GM21390 (cell line): ENCODE measurements around the gene C3orf22.

Source experiments
- ATAC-seq: cut with Tn5 transposase; IDR thresholded peaks from one replicate; pipeline ENCODE4 v1.9.1; 2021; ENCODE audit not compliant: unreplicated experiment

The C3orf22 gene

GRCh38 chr3:126557415-126557745 lies 1.4 kb downstream of the C3orf22 start:
- ATAC-seq, result no peak

- ATAC-seq, result no peak
Measured at GRCh38 chr3:126556637-126557414, 1.9 kb downstream of the C3orf22 start.

- ATAC-seq, result no peak
Measured at GRCh38 chr3:126555795-126556636, 2.7 kb downstream of the C3orf22 start.

- ATAC-seq, result no peak
Measured at GRCh38 chr3:126554560-126555525, 3.9 kb downstream of the C3orf22 start.

- no peak for ATAC-seq
Measured at GRCh38 chr3:126553284-126554084, 5.2 kb downstream of the C3orf22 start.

GRCh38 chr3:126552688-126553283 lies 5.9 kb downstream of the C3orf22 start:
- ATAC-seq, result no peak

GRCh38 chr3:126551839-126552687 lies 6.7 kb downstream of the C3orf22 start:
- ATAC-seq, result no peak

GRCh38 chr3:126551121-126551838 lies 7.5 kb downstream of the C3orf22 start:
- no peak for ATAC-seq

GRCh38 chr3:126550488-126551051 lies 8.2 kb downstream of the C3orf22 start:
- no peak for ATAC-seq

GRCh38 chr3:126549861-126550487 lies 8.8 kb downstream of the C3orf22 start:
- no peak for ATAC-seq

GRCh38 chr3:126548556-126549466 lies 9.9 kb downstream of the C3orf22 start:
- no peak for ATAC-seq

GRCh38 chr3:126547721-126548120 lies 11.0 kb downstream of the C3orf22 start:
- no peak for ATAC-seq

- ATAC-seq, result no peak
Measured at GRCh38 chr3:126546549-126547239, 12.0 kb downstream of the C3orf22 start.

- ATAC-seq, result no peak
Measured at GRCh38 chr3:126546013-126546412, 12.7 kb downstream of the C3orf22 start.

- ATAC-seq, result no peak
Measured at GRCh38 chr3:126545544-126545943, 13.2 kb downstream of the C3orf22 start.
